Choroid plexus epithelial cell (primary cell): ENCODE results near the gene ARMCX2.

Source experiments
- DNase-seq: peaks from one replicate; pipeline ENCODE4 v3.0.0-alpha.2; 2010; ENCODE audit warnings: low read depth
- H3K4me3 ChIP-seq: 2 replicates; pipeline ENCODE4 v1.5.1; 2011; ENCODE audit warnings: low read depth, mild to moderate bottlenecking, control low read depth, low read length, moderate library complexity
- CTCF ChIP-seq: conservative IDR thresholded peaks from 2 replicates; pipeline ENCODE4 v1.5.1; 2011; ENCODE audit warnings: low read depth, mild to moderate bottlenecking, control low read depth, inconsistent platforms, low read length, moderate library complexity

The ARMCX2 gene

GRCh38 chrX:101682723-101683122 is 23.1 kb upstream of the ARMCX2 start:
- TF ChIP-seq CTCF: no peak
- H3K4me3 ChIP-seq: no peak overlapping the region
- no peak for DNase-seq

GRCh38 chrX:101677028-101677427 is 17.4 kb upstream of the ARMCX2 start:
- H3K4me3 ChIP-seq: no peak overlapping the region
- DNase-seq: no peak
- no peak for TF ChIP-seq CTCF

GRCh38 chrX:101676571-101676970 is 16.9 kb upstream of the ARMCX2 start:
- no peak overlapping the region for H3K4me3 ChIP-seq
- no peak for DNase-seq

GRCh38 chrX:101668143-101668542 is 8.5 kb upstream of the ARMCX2 start:
- no peak for TF ChIP-seq CTCF
- H3K4me3 ChIP-seq: no peak overlapping the region
- no peak for DNase-seq

More at GRCh38 chrX:101676571-101676970, 16.9 kb upstream of the ARMCX2 start:
- TF ChIP-seq CTCF: no peak

DNA sequence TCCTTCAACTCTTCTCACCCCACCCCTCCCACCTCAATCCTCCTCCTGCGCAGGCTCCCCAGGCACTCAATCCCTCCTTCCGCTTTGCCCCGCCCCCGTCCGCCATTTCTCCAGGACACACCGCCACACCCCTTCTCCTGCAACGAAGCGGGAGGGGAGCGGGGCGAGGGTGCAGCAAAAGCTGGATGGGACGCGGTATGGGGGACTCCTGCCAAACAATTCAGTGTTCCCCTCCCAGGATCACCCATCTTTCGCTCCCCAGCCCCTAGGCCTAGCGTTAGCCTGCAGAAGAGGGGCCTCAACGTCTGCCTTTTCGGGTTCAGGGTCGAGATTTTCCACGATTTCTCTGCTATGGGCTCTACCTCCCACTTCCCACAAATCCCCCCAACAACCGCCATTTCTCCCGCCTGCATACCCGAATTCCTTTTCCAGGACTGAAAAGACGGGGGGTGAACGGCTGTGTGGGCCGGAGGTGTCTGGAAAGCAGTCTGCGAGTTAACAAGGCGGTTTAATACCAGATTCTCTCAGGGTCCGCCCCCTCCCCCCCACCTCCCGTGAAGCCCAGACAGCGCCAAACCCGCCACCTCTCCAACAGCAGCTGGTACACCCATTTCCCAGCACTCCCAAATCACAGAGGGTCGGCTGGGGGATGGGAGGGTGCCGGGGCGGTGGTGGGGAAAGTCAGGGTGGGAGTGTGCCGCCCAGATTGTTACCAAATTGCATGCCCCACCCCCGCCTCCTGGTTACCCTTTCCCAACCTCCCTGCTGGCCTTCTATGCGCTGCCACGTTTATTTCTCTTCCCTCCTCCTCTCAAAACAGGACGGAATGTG is 774 bp downstream of the ARMCX2 start:
- peak; percentile 58 for DNase-seq
- no peak for TF ChIP-seq CTCF
- peak overlapping the region; percentile 71 for H3K4me3 ChIP-seq

GRCh38 chrX:101657495-101657894 is 2.2 kb downstream of the ARMCX2 start:
- no peak for DNase-seq
- TF ChIP-seq CTCF: no peak
- H3K4me3 ChIP-seq: no peak overlapping the region

DNA sequence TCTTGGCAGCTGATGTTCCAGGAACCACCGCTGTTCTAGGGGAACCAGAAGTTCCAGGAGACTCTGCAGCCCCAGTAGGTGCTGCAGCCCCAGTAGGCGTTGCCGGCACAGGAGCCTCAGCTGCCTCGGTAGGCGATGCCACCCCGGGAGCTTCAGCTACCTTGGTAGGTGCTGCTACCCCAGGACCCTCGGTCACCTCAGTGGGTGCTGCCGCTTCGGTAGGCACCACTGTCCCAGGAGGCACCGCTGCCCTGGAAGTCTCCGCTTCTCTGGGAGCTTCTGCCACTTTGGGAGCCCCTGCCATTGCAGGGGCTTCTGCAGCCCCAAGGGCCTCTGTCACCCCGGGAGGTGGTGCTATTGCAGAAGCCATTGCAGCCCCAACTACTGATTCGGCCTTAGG is 2.8 kb downstream of the ARMCX2 start:
- H3K4me3 ChIP-seq: no peak overlapping the region
- DNase-seq: no peak
- no peak for TF ChIP-seq CTCF
